ENCODE measurements around the gene VRK1. TPM values are rescaled to one million over a fixed set of nuclear protein-coding genes. Genes with fewer than 3 reads are reported as not detected.

Gene VRK1
- total RNA-seq, 1 experiment from 2014 or later: 39.1 TPM

DNA sequence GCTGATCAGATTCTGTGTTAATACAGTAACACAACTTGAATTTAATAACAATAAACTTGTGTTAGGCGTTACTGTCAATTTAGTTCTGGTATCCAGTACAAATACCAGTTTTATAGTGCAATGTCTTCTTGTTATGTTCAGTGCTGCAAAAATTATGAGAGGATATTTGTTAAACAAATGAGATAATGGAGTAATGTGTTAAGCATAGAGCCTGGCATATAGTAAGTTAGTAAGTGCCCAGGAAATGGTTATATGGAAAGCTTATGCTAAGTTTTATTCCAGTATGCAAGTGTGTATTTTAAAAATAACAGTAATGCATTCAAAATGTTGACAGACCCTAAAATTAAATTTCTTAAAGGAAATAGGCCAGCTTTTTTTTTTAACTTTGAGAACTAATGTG, 1.8 kb downstream of the VRK1 start:
- Histone ChIP-seq H3K9me3 (ENCODE audit: low read length) (no peaks in the 10 kb centered on the region), H3K9ac (ENCODE audit: low read length) (peak overlapping the region; percentile 93; the same call in 1 of the 2 replicates), H3K27me3 (ENCODE audit: low read length) (no peaks in the 10 kb centered on the region), H3K4me3 (ENCODE audit: low read length) (peak overlapping the region; percentile 90), H3F3A (ENCODE audit: low read length, unreplicated experiment) (no peaks in the 10 kb centered on the region), H3K9me2 (replicated peaks; ENCODE audit: low read length) (no peaks in the 10 kb centered on the region), H3K4me2 (ENCODE audit: low read length) (peak overlapping the region; percentile 95), H3K79me2 (ENCODE audit: low read length) (peaks cover 66% of the 10 kb centered on the region), H2AFZ (ENCODE audit: low read length) (no peak overlapping the region), H3K4me1 (ENCODE audit: insufficient read depth, low read length) (peaks cover 22% of the 10 kb centered on the region), H3K27ac (ENCODE audit: low read length) (no peak overlapping the region), H4K20me1 (ENCODE audit: low read length) (peaks cover 33% of the 10 kb centered on the region), H3K36me3 (ENCODE audit: low read depth, low read length) (0 out of 2 replicates have a peak, but pooled peaks cover 3% of the 10 kb centered on the region)
- intact Hi-C loops (cut with micrococcal nuclease): loop anchor here (2.0 to 5.0 kb wide), 4 partner anchors 53 to 308 kb away; no protein-coding TSS in a partner anchor
- BruUV-seq (replicated peaks): no TSS peak
- ChIA-PET POLR2A (ENCODE audit: unreplicated experiment) (interaction anchor here (0.5 kb wide), 2 partner anchors 39 to 284 kb away, joined by 3 to 4 read pairs; no protein-coding TSS in a partner anchor), CTCF (no interaction called here)
- ATAC-seq: no peak
- DNase-seq: no peak
- TF ChIP-seq, protein P1, sequence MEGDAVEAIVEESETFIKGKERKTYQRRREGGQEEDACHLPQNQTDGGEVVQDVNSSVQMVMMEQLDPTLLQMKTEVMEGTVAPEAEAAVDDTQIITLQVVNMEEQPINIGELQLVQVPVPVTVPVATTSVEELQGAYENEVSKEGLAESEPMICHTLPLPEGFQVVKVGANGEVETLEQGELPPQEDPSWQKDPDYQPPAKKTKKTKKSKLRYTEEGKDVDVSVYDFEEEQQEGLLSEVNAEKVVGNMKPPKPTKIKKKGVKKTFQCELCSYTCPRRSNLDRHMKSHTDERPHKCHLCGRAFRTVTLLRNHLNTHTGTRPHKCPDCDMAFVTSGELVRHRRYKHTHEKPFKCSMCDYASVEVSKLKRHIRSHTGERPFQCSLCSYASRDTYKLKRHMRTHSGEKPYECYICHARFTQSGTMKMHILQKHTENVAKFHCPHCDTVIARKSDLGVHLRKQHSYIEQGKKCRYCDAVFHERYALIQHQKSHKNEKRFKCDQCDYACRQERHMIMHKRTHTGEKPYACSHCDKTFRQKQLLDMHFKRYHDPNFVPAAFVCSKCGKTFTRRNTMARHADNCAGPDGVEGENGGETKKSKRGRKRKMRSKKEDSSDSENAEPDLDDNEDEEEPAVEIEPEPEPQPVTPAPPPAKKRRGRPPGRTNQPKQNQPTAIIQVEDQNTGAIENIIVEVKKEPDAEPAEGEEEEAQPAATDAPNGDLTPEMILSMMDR (conservative IDR thresholded peaks at IDR 0.05; ENCODE audit: low read depth, low read length): no peak
- no peak for TF ChIP-seq EZH2phosphoT487 (IDR thresholded peaks at IDR 0.05; ENCODE audit: borderline replicate concordance, low read length)
- no peak for TF ChIP-seq EZH2 (IDR thresholded peaks at IDR 0.05; ENCODE audit: low read length, unreplicated experiment)

DNA sequence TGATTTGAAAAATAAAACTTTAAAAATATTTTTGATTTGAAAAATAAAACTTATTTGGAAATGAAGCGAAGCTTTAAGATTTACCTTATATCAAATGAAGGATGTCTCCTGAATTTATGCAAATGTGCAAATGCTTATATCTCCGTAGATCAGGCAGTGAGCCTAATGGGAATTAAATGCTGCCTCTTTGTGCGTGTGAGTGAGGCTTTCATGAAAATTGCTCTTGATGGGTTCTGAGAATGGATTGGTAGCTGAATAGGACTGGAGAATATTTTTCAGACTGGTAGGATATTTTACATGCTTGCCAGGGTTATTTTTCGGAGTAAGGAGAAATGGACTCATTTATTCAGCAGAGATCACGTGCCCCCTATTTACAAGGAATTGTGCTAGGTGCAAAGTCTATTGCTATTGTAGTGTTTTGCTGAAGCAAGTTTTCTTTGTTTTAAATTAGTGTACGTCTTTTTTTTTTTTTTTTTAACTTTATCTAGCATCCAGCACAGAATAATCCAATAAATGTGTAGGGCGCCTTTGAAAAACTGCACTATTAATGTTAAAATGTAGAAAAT, 2.4 kb downstream of the VRK1 start:
- H3K4me1 ChIP-seq (ENCODE audit: insufficient read depth, low read length): peaks cover 22% of the 10 kb centered on the region
- ATAC-seq (no peak), DNase-seq (no peak)
- peak overlapping the region; percentile 6; the same call in 1 of the 2 replicates for H3K9ac ChIP-seq (ENCODE audit: low read length)
- peak overlapping the region; percentile 95 for H3K4me2 ChIP-seq (ENCODE audit: low read length)
- peaks cover 72% of the 10 kb centered on the region for H3K79me2 ChIP-seq (ENCODE audit: low read length)
- no peaks in the 10 kb centered on the region for H3K9me3 ChIP-seq (ENCODE audit: low read length)
- no peaks in the 10 kb centered on the region for H3F3A ChIP-seq (ENCODE audit: low read length, unreplicated experiment)
- no peak overlapping the region for H3K27ac ChIP-seq (ENCODE audit: low read length)
- no TSS peak for BruUV-seq (replicated peaks)
- H3K36me3 ChIP-seq (ENCODE audit: low read depth, low read length): 0 out of 2 replicates have a peak, but pooled peaks cover 3% of the 10 kb centered on the region
- no peaks in the 10 kb centered on the region for H3K9me2 ChIP-seq (replicated peaks; ENCODE audit: low read length)
- no peaks in the 10 kb centered on the region for H3K27me3 ChIP-seq (ENCODE audit: low read length)
- POLR2A ChIA-PET (ENCODE audit: unreplicated experiment): no interaction called here
- H2AFZ ChIP-seq (ENCODE audit: low read length): no peak overlapping the region
- peaks cover 33% of the 10 kb centered on the region for H4K20me1 ChIP-seq (ENCODE audit: low read length)
- TF ChIP-seq EZH2 (IDR thresholded peaks at IDR 0.05; ENCODE audit: low read length, unreplicated experiment) (no peak), EZH2phosphoT487 (IDR thresholded peaks at IDR 0.05; ENCODE audit: borderline replicate concordance, low read length) (no peak)
- TF ChIP-seq, protein P1 (conservative IDR thresholded peaks at IDR 0.05; ENCODE audit: low read depth, low read length): no peak
- intact Hi-C loops (cut with micrococcal nuclease): loop anchor here (2.0 to 5.0 kb wide), 4 partner anchors 53 to 307 kb away; no protein-coding TSS in a partner anchor
- H3K4me3 ChIP-seq (ENCODE audit: low read length): peak overlapping the region; percentile 48
- CTCF ChIA-PET: no interaction called here

DNA sequence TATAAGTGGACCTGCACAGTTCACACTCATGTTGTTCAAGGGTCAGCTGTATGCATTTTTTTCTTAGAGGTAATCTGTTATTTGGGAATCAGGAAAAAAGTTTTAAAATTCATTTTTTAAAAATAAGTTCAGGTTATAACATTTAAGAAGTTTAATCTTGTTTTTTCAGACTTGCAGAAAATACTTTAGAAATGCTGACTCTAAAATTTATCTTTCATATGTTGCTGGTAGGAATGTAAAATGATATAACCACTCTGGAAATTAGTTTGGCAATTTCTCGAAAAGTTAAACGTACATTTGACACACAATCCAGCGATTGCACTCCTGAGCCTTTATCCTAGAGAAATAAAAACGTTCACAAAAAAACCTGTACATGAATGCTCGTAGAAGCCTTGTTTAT, 4.7 kb downstream of the VRK1 start:
- Histone ChIP-seq H3K4me2 (ENCODE audit: low read length) (no peak overlapping the region), H3K9ac (ENCODE audit: low read length) (no peak overlapping the region), H3K4me1 (ENCODE audit: insufficient read depth, low read length) (peaks cover 34% of the 10 kb centered on the region), H3K9me2 (replicated peaks; ENCODE audit: low read length) (no peaks in the 10 kb centered on the region), H3K9me3 (ENCODE audit: low read length) (no peaks in the 10 kb centered on the region), H3K27ac (ENCODE audit: low read length) (no peak overlapping the region), H3K27me3 (ENCODE audit: low read length) (no peaks in the 10 kb centered on the region), H3K36me3 (ENCODE audit: low read depth, low read length) (peaks cover 3% of the 10 kb centered on the region; the same call in 1 of the 2 replicates), H3K79me2 (ENCODE audit: low read length) (peaks cover 96% of the 10 kb centered on the region), H4K20me1 (ENCODE audit: low read length) (peaks cover 33% of the 10 kb centered on the region), H3K4me3 (ENCODE audit: low read length) (no peak overlapping the region), H3F3A (ENCODE audit: low read length, unreplicated experiment) (no peaks in the 10 kb centered on the region), H2AFZ (ENCODE audit: low read length) (no peak overlapping the region)
- ChIA-PET CTCF (no interaction called here), POLR2A (ENCODE audit: unreplicated experiment) (no interaction called here)
- no peak for ATAC-seq
- intact Hi-C loops (cut with micrococcal nuclease): no loop called here
- no peak for DNase-seq
- no peak for TF ChIP-seq EZH2phosphoT487 (IDR thresholded peaks at IDR 0.05; ENCODE audit: borderline replicate concordance, low read length)
- TF ChIP-seq EZH2 (IDR thresholded peaks at IDR 0.05; ENCODE audit: low read length, unreplicated experiment): no peak
- TF ChIP-seq, protein P1 (conservative IDR thresholded peaks at IDR 0.05; ENCODE audit: low read depth, low read length): no peak
- no TSS peak for BruUV-seq (replicated peaks)

Data from PC-3 (cell line).